HepG2 (cell line): ENCODE measurements around the gene SEMA3B. TPM values are rescaled to one million over a fixed set of nuclear protein-coding genes. Genes with fewer than 3 reads are reported as not detected.

Source experiments
- AKNA ChIP-seq: sonication (generic); formaldehyde crosslinking; IDR thresholded peaks from 2 replicates; pipeline ENCODE4 v1.4.0; 2020; ENCODE audit warnings: missing genetic modification reagents, borderline replicate concordance
- DRAP1 ChIP-seq: IDR thresholded peaks from 2 replicates; pipeline ENCODE4 v1.6.1; 2016; ENCODE audit warnings: missing genetic modification reagents, missing compliant biosample characterization
- GFI1 ChIP-seq: sonication (generic); formaldehyde crosslinking; IDR thresholded peaks from 2 replicates; pipeline ENCODE4 v1.5.0; 2020; ENCODE audit warnings: missing genetic modification reagents, mild to moderate bottlenecking, borderline replicate concordance
- MED8 ChIP-seq: sonication (generic); formaldehyde crosslinking; IDR thresholded peaks from 2 replicates; pipeline ENCODE4 v1.8.1; 2023; ENCODE audit warnings: mild to moderate bottlenecking, missing genetic modification reagents; ENCODE audit not compliant: insufficient replicate concordance
- RFXAP ChIP-seq: sonication (generic); formaldehyde crosslinking; IDR thresholded peaks from 2 replicates; pipeline ENCODE4 v1.4.0; 2020; ENCODE audit warnings: missing genetic modification reagents, borderline replicate concordance
- RXRB ChIP-seq: IDR thresholded peaks from 2 replicates; pipeline ENCODE4 v1.6.1; 2016; ENCODE audit warnings: borderline replicate concordance, missing genetic modification reagents, missing compliant biosample characterization
- SMC3 ChIP-seq: IDR thresholded peaks from 2 replicates; pipeline ENCODE4 v1.6.1; 2011; ENCODE audit warnings: low read length, improper control_type of control experiment
- SYNCRIP ChIP-seq: fragments of 200-400 bp; formaldehyde crosslinking; IDR thresholded peaks from 2 replicates; pipeline ENCODE4 v1.6.1; 2018; ENCODE audit warnings: mild to moderate bottlenecking, low read depth, low read length; ENCODE audit not compliant: insufficient read depth
- TARDBP ChIP-seq: sonication (generic); formaldehyde crosslinking; IDR thresholded peaks from 2 replicates; pipeline ENCODE4 v1.8.0; 2022; ENCODE audit warnings: mild to moderate bottlenecking, missing genetic modification reagents
- ZBTB33 ChIP-seq: sonication (generic); formaldehyde crosslinking; IDR thresholded peaks from 2 replicates; pipeline ENCODE4 v1.4.0; 2020; ENCODE audit warnings: missing genetic modification reagents
- ZFY ChIP-seq: sonication (generic); formaldehyde crosslinking; IDR thresholded peaks from 2 replicates; pipeline ENCODE4 v1.4.0; 2020; ENCODE audit warnings: missing genetic modification reagents
- ZMYM3 ChIP-seq: sonication (generic); formaldehyde crosslinking; IDR thresholded peaks from 2 replicates; pipeline ENCODE4 v1.5.1; 2020; ENCODE audit warnings: mild to moderate bottlenecking, missing genetic modification reagents
- ZNF317 ChIP-seq: sonication (generic); formaldehyde crosslinking; IDR thresholded peaks from 2 replicates; pipeline ENCODE4 v1.5.0; 2020; ENCODE audit warnings: mild to moderate bottlenecking, missing genetic modification reagents
- ZNF335 ChIP-seq: sonication (generic); formaldehyde crosslinking; IDR thresholded peaks from 2 replicates; pipeline ENCODE4 v1.4.0; 2020; ENCODE audit warnings: missing genetic modification reagents
- ZNF574 ChIP-seq: sonication (generic); formaldehyde crosslinking; IDR thresholded peaks from 2 replicates; pipeline ENCODE4 v1.4.0; 2020; ENCODE audit warnings: missing genetic modification reagents
- ZNF576 ChIP-seq: sonication (generic); formaldehyde crosslinking; IDR thresholded peaks from 2 replicates; pipeline ENCODE4 v1.4.0; 2020; ENCODE audit warnings: mild to moderate bottlenecking, missing genetic modification reagents
- polyA plus RNA-seq, 8 experiments: library from polyadenylated mRNA; depleted of rRNA in 3 of 8; stranded (reverse) in 7 of 8; unstranded in 1 of 8; fragments of >200 nt; fragmentation: Illumina TruSeq in 4 of 8; extraction: Trizol in 4 of 8; gene quantifications; 2 replicates each; pipeline versions ENCODE4 v1.2.1 to v1.2.3, GENCODE V29; 2011 to 2016; ENCODE audit warnings: low read depth in 4 of 8, missing spikeins in 1 of 8, mixed read lengths in 1 of 8; ENCODE audit not compliant: insufficient read depth in 1 of 8
- total RNA-seq, 5 experiments: library from RNA; depleted of rRNA; stranded (reverse); fragments of >200 nt; fragmentation: Illumina TruSeq; extraction: Trizol; gene quantifications; 2 replicates each; pipeline ENCODE4 v1.2.3, GENCODE V29; 2016; ENCODE audit warnings: low read depth in 1 of 5

SEMA3B gene
- total and polyA plus RNA-seq, 2 of the 13 experiments (the other 11 are each of a cell fraction or from before 2014, with no cell fraction given): 93.2 to 158 TPM

GRCh38 chr3:50245831-50246516 lies 23.0 kb upstream of the SEMA3B start (continued):
- TF ChIP-seq MED8 (peak; percentile 50), ZNF317 (CRISPR knock-in tag) (peak; percentile 62; the same call in 1 of the 2 replicates), GFI1 (CRISPR knock-in tag) (peak; percentile 36; the same call in 1 of the 2 replicates), ZMYM3 (CRISPR knock-in tag) (peak; percentile 25; the same call in 1 of the 2 replicates), DRAP1 (CRISPR knock-in tag) (peak; percentile 51; the same call in 1 of the 2 replicates), TARDBP (CRISPR knock-in tag) (0 out of 2 replicates have a peak, but pooled peaks have one; percentile 19), ZNF576 (peak; percentile 59; the same call in 1 of the 2 replicates), ZNF335 (CRISPR knock-in tag) (0 out of 2 replicates have a peak, but pooled peaks have one; percentile 38), AKNA (CRISPR knock-in tag) (no peak), ZNF574 (CRISPR knock-in tag) (peak; percentile 98), ZFY (CRISPR knock-in tag) (0 out of 2 replicates have a peak, but pooled peaks have one; percentile 16), RFXAP (CRISPR knock-in tag) (0 out of 2 replicates have a peak, but pooled peaks have one; percentile 67), SYNCRIP (no peak), ZBTB33 (CRISPR knock-in tag) (peak; percentile 93), SMC3 (peak; percentile 73; the same call in 1 of the 2 replicates), RXRB (peak; percentile 61; the same call in 1 of the 2 replicates)
